BJ (cell line): Measurements from ENCODE around the gene SSC5D. TPM values are rescaled to one million over a fixed set of nuclear protein-coding genes. Genes with fewer than 3 reads are reported as not detected.
A peak's percentile ranks its signal among the peaks of the same experiment; 100 is the strongest.

ENCODE experiments used
- CTCF ChIA-PET: fragments of 350-600 bp; formaldehyde crosslinking; extraction: SDS; loops from one replicate; lab custom pipeline; 2021; ENCODE audit warnings: antibody characterized with exemption, inconsistent platforms; lab: Yijun Ruan, JAX
- POLR2A ChIA-PET: fragments of 300-600 bp; sonication (Branson Sonifier 250); formaldehyde crosslinking; extraction: SDS; loops from one replicate; lab custom pipeline; 2021; ENCODE audit warnings: antibody characterized with exemption; lab: Charles Lee
- DNase-seq: peaks from one replicate; pipeline ENCODE4 v3.0.0-alpha.2; 2011; ENCODE audit warnings: low read depth
- H3K27me3 ChIP-seq: 2 replicates; pipeline ENCODE4 v1.6.0; 2011; ENCODE audit warnings: low read length; ENCODE audit not compliant: control insufficient read depth, insufficient read depth
- H3K36me3 ChIP-seq: 2 replicates; pipeline ENCODE4 v1.5.1; 2011; ENCODE audit warnings: low read length; ENCODE audit not compliant: control insufficient read depth, insufficient read depth
- H3K4me3 ChIP-seq: 2 replicates; pipeline ENCODE4 v1.5.1; 2011; ENCODE audit warnings: low read depth, mild to moderate bottlenecking, control low read depth, low read length
- CTCF ChIP-seq: IDR thresholded peaks from 2 replicates; pipeline ENCODE4 v1.5.1; 2011; ENCODE audit warnings: low read depth, mild to moderate bottlenecking, control low read depth, inconsistent platforms, low read length, moderate library complexity; ENCODE audit not compliant: insufficient read depth
- polyA plus RNA-seq: library from polyadenylated mRNA; depleted of rRNA; stranded (reverse); fragments of >200 nt; gene quantifications from 2 replicates; pipeline ENCODE4 v1.2.3, GENCODE V29; 2011

The SSC5D gene
- polyA plus RNA-seq, 1 experiment, result 8.2 TPM

- CTCF ChIA-PET, result interaction anchor here (0.6 to 1.5 kb wide), 2 partner anchors 24 to 35 kb away, joined by 3 read pairs; no protein-coding TSS in a partner anchor
- DNase-seq, result no peak
- no peak for TF ChIP-seq CTCF
- Histone ChIP-seq H3K36me3 (no peaks in the 10 kb centered on the region), H3K4me3 (no peak overlapping the region), H3K27me3 (no peaks in the 10 kb centered on the region)
- POLR2A ChIA-PET, result no interaction called here
Measured at GRCh38 chr19:55552206-55552605, 64.0 kb downstream of the SSC5D start.

GRCh38 chr19:55552620-55553019, 64.4 kb downstream of the SSC5D start:
- ChIA-PET CTCF (interaction anchor here (0.6 to 1.5 kb wide), 2 partner anchors 24 to 35 kb away, joined by 3 read pairs; no protein-coding TSS in a partner anchor), POLR2A (no interaction called here)
- peak; percentile 85 for DNase-seq
- TF ChIP-seq CTCF, result no peak
- H3K27me3 ChIP-seq, result no peaks in the 10 kb centered on the region
- H3K4me3 ChIP-seq, result no peak overlapping the region
- H3K36me3 ChIP-seq, result no peaks in the 10 kb centered on the region

GRCh38 chr19:55553217-55554182, 65.3 kb downstream of the SSC5D start:
- no peak for TF ChIP-seq CTCF
- H3K36me3 ChIP-seq, result no peaks in the 10 kb centered on the region
- CTCF ChIA-PET, result interaction anchor here (0.5 to 1.5 kb wide), 4 partner anchors 23 to 587 kb away, joined by 3 read pairs; no protein-coding TSS in a partner anchor
- no peak for DNase-seq
- POLR2A ChIA-PET, result no interaction called here
- H3K27me3 ChIP-seq, result no peaks in the 10 kb centered on the region
- H3K4me3 ChIP-seq, result no peak overlapping the region

- ChIA-PET POLR2A (no interaction called here), CTCF (interaction anchor here (0.9 kb wide), 1 partner anchor 34 kb away, joined by 3 read pairs; no protein-coding TSS in a partner anchor)
- H3K4me3 ChIP-seq, result no peak overlapping the region
- no peaks in the 10 kb centered on the region for H3K27me3 ChIP-seq
- DNase-seq, result no peak
- no peak for TF ChIP-seq CTCF
- H3K36me3 ChIP-seq, result no peaks in the 10 kb centered on the region
Measured at GRCh38 chr19:55554302-55554701, 66.1 kb downstream of the SSC5D start.

- POLR2A ChIA-PET, result no interaction called here
- H3K36me3 ChIP-seq, result no peaks in the 10 kb centered on the region
- TF ChIP-seq CTCF, result no peak
- no peaks in the 10 kb centered on the region for H3K27me3 ChIP-seq
- DNase-seq, result no peak
- CTCF ChIA-PET, result no interaction called here
- no peak overlapping the region for H3K4me3 ChIP-seq
Measured at GRCh38 chr19:55554741-55555152, 66.5 kb downstream of the SSC5D start.
